Measurements from ENCODE around the gene STON1. TPM values are rescaled to one million over a fixed set of nuclear protein-coding genes. Genes with fewer than 3 reads are reported as not detected.

STON1 gene
- total RNA-seq, 1 experiment from 2014 or later: 1.7 TPM

DNA sequence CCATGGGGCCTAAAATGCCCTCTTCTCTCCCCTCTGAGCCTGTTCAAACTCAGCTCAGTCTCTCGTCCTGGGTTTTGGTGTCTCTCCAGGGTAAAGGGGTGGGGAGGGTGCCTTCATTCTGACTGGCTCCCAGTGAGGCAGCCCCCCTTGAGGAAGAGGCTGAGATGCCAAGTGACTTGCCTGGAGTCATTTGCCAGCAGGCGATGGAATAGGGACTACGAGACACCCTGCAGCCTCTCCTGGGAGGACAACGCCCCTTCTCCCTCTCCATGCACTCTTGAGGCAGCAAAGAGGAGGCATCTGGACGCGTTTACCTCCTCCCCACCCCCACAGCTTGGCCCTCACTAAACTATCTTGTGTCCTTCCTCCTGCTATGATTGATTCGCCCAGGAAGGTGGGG lies 760 bp upstream of the STON1 start:
- no peaks in the 10 kb centered on the region for H3K79me2 ChIP-seq (ENCODE audit: low read depth)
- no peaks in the 10 kb centered on the region for H3K36me3 ChIP-seq (ENCODE audit: low read depth)
- H3K27me3 ChIP-seq (ENCODE audit: insufficient read depth, low read depth): no peaks in the 10 kb centered on the region
- intact Hi-C loops (cut with micrococcal nuclease; ENCODE audit: unreplicated experiment): no loop called here
- no peak overlapping the region for H3K27ac ChIP-seq
- no peaks in the 10 kb centered on the region for H3K9me3 ChIP-seq (ENCODE audit: insufficient read depth, low read depth)
- H4K20me1 ChIP-seq (ENCODE audit: insufficient read depth): no peaks in the 10 kb centered on the region
- no peak overlapping the region for H2AFZ ChIP-seq
- no peaks in the 10 kb centered on the region for H3K9me2 ChIP-seq (ENCODE audit: insufficient read depth)
- H3K4me3 ChIP-seq: no peak overlapping the region
- H3F3A ChIP-seq (ENCODE audit: insufficient read depth, low read depth): no peaks in the 10 kb centered on the region
- ChIA-PET CTCF (no interaction called here), POLR2A (ENCODE audit: unreplicated experiment) (no interaction called here)
- TF ChIP-seq, protein P1, sequence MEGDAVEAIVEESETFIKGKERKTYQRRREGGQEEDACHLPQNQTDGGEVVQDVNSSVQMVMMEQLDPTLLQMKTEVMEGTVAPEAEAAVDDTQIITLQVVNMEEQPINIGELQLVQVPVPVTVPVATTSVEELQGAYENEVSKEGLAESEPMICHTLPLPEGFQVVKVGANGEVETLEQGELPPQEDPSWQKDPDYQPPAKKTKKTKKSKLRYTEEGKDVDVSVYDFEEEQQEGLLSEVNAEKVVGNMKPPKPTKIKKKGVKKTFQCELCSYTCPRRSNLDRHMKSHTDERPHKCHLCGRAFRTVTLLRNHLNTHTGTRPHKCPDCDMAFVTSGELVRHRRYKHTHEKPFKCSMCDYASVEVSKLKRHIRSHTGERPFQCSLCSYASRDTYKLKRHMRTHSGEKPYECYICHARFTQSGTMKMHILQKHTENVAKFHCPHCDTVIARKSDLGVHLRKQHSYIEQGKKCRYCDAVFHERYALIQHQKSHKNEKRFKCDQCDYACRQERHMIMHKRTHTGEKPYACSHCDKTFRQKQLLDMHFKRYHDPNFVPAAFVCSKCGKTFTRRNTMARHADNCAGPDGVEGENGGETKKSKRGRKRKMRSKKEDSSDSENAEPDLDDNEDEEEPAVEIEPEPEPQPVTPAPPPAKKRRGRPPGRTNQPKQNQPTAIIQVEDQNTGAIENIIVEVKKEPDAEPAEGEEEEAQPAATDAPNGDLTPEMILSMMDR (conservative IDR thresholded peaks at IDR 0.05): no peak
- TF ChIP-seq EZH2 (IDR thresholded peaks at IDR 0.05; ENCODE audit: low read depth): no peak
- H3K4me1 ChIP-seq (replicated peaks; ENCODE audit: insufficient read depth): no peaks in the 10 kb centered on the region
- no peak for DNase-seq
- no TSS peak for BruUV-seq (replicated peaks)
- no peak overlapping the region for H3K4me2 ChIP-seq

DNA sequence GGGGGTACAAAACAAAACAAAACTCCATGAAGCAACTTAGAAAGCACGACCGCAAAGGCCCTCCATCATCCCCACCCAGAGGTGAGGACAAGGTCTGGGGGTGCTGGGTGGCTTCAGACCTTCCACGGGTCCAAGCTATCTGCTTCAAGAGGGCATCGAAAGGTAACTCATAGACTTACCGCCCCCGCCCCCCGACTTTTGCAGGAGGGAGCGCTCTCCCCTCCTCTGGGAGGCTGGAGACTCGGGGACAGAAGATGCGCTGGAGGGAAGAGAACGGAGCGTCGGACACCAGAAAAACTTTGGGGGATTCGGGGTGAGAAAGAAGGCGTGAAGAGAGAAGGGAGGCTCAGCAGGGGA lies 300 bp upstream of the STON1 start:
- Histone ChIP-seq H3K79me2 (ENCODE audit: low read depth) (no peaks in the 10 kb centered on the region), H3K4me2 (peak overlapping the region; percentile 70; the same call in 1 of the 2 replicates), H3K4me1 (replicated peaks; ENCODE audit: insufficient read depth) (no peaks in the 10 kb centered on the region), H2AFZ (no peak overlapping the region), H3K4me3 (peak overlapping the region; percentile 48; the same call in 1 of the 2 replicates), H3K36me3 (ENCODE audit: low read depth) (no peaks in the 10 kb centered on the region), H4K20me1 (ENCODE audit: insufficient read depth) (no peaks in the 10 kb centered on the region), H3K9me3 (ENCODE audit: insufficient read depth, low read depth) (no peaks in the 10 kb centered on the region), H3K9me2 (ENCODE audit: insufficient read depth) (no peaks in the 10 kb centered on the region), H3K27me3 (ENCODE audit: insufficient read depth, low read depth) (no peaks in the 10 kb centered on the region), H3K27ac (no peak overlapping the region), H3F3A (ENCODE audit: insufficient read depth, low read depth) (no peaks in the 10 kb centered on the region)
- BruUV-seq (replicated peaks): no TSS peak
- TF ChIP-seq, protein P1 (conservative IDR thresholded peaks at IDR 0.05): no peak
- TF ChIP-seq EZH2 (IDR thresholded peaks at IDR 0.05; ENCODE audit: low read depth): no peak
- intact Hi-C loops (cut with micrococcal nuclease; ENCODE audit: unreplicated experiment): no loop called here
- ChIA-PET CTCF (no interaction called here), POLR2A (ENCODE audit: unreplicated experiment) (no interaction called here)
- no peak for DNase-seq

DNA sequence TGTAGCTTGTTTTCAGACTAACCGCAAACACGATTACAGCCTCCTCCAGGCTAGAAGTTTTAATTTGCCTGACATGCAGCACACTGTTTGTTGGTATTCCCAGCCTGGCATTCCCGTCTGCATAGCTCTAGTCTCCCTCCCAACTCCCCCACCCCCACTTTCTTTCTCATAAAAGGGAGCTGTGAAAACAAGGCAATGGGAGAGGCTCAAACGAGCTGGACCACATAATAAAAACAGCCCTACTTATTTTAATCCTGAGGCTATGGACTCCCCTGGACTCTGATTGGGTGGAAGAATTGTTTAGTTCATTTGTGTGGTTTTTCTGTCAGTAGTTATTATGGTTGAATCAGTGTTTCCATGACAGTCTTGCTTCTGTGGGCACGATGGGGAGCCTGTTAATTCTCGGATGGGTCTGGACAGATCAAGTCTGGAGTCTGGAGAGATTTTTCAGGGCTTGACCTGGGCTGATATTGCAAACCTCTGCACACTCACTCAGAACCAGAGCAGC lies 1.2 kb downstream of the STON1 start:
- no peak overlapping the region for H3K4me3 ChIP-seq
- no peaks in the 10 kb centered on the region for H3F3A ChIP-seq (ENCODE audit: insufficient read depth, low read depth)
- BruUV-seq (replicated peaks): no TSS peak
- no peaks in the 10 kb centered on the region for H4K20me1 ChIP-seq (ENCODE audit: insufficient read depth)
- TF ChIP-seq, protein P1 (conservative IDR thresholded peaks at IDR 0.05): no peak
- no peak for TF ChIP-seq EZH2 (IDR thresholded peaks at IDR 0.05; ENCODE audit: low read depth)
- H3K4me1 ChIP-seq (replicated peaks; ENCODE audit: insufficient read depth): no peaks in the 10 kb centered on the region
- H3K27me3 ChIP-seq (ENCODE audit: insufficient read depth, low read depth): no peaks in the 10 kb centered on the region
- no peaks in the 10 kb centered on the region for H3K79me2 ChIP-seq (ENCODE audit: low read depth)
- H3K27ac ChIP-seq: no peak overlapping the region
- H3K9me3 ChIP-seq (ENCODE audit: insufficient read depth, low read depth): no peaks in the 10 kb centered on the region
- ChIA-PET CTCF (no interaction called here), POLR2A (ENCODE audit: unreplicated experiment) (interaction anchor here (0.6 kb wide), 1 partner anchor 1487 kb away, joined by 4 read pairs; no protein-coding TSS in a partner anchor)
- no peaks in the 10 kb centered on the region for H3K36me3 ChIP-seq (ENCODE audit: low read depth)
- no peak overlapping the region for H3K4me2 ChIP-seq
- intact Hi-C loops (cut with micrococcal nuclease; ENCODE audit: unreplicated experiment): no loop called here
- no peak for DNase-seq
- no peak overlapping the region for H2AFZ ChIP-seq
- no peaks in the 10 kb centered on the region for H3K9me2 ChIP-seq (ENCODE audit: insufficient read depth)
